Endodermal cell (in vitro differentiated cells): Measurements from ENCODE around the gene CTSO. TPM values are rescaled to one million over a fixed set of nuclear protein-coding genes. Genes with fewer than 3 reads are reported as not detected.

Experiments
- DNase-seq: peaks from one replicate; pipeline ENCODE4 v3.0.0-alpha.2; 2017
- H3K27ac ChIP-seq: 2 replicates; pipeline ENCODE4 v1.5.1; 2013; ENCODE audit warnings: mild to moderate bottlenecking, low read depth, low read length, moderate library complexity
- H3K27me3 ChIP-seq: 2 replicates; pipeline ENCODE4 v1.6.1; 2013; ENCODE audit warnings: mild to moderate bottlenecking, low read length, moderate library complexity; ENCODE audit not compliant: insufficient read depth, control insufficient read depth, poor library complexity, severe bottlenecking
- H3K36me3 ChIP-seq: 2 replicates; pipeline ENCODE4 v1.7.0; 2013; ENCODE audit warnings: mild to moderate bottlenecking, low read length, moderate library complexity; ENCODE audit not compliant: control insufficient read depth, insufficient read depth
- H3K4me1 ChIP-seq: one replicate; pipeline ENCODE4 v1.7.0; 2013; ENCODE audit warnings: low read length; ENCODE audit not compliant: control insufficient read depth, insufficient read depth
- H3K4me3 ChIP-seq: 2 replicates; pipeline ENCODE4 v1.5.1; 2013; ENCODE audit warnings: mild to moderate bottlenecking, low read length, moderate library complexity
- H3K9ac ChIP-seq: 2 replicates; pipeline ENCODE4 v1.6.1; 2013; ENCODE audit warnings: mild to moderate bottlenecking, low read length, moderate library complexity; ENCODE audit not compliant: poor library complexity, severe bottlenecking; ENCODE audit errors: extremely low read depth
- H3K9me3 ChIP-seq: 2 replicates; pipeline ENCODE4 v1.6.1; 2013; ENCODE audit warnings: mild to moderate bottlenecking, low read length, moderate library complexity; ENCODE audit not compliant: control insufficient read depth
- H3K27ac Mint-ChIP-seq: 2 replicates; pipeline ENCODE4 v1.8.0; 2020; ENCODE audit warnings: mixed read lengths
- H3K27me3 Mint-ChIP-seq: 2 replicates; pipeline ENCODE4 v1.8.0; 2021; ENCODE audit warnings: mild to moderate bottlenecking, mixed read lengths; ENCODE audit not compliant: insufficient read depth
- H3K36me3 Mint-ChIP-seq: 2 replicates; pipeline ENCODE4 v1.8.0; 2020; ENCODE audit warnings: low read depth, mixed read lengths
- H3K4me1 Mint-ChIP-seq: 2 replicates; pipeline ENCODE4 v1.8.0; 2020; ENCODE audit warnings: mixed read lengths
- H3K4me3 Mint-ChIP-seq: 2 replicates; pipeline ENCODE4 v1.8.0; 2020; ENCODE audit warnings: mild to moderate bottlenecking, moderate library complexity, mixed read lengths
- H3K9me3 Mint-ChIP-seq: 2 replicates; pipeline ENCODE4 v1.8.0; 2020; ENCODE audit warnings: mild to moderate bottlenecking, mixed read lengths
- WGBS, 2 experiments: methylation state at CpG; one replicate each; pipeline versions ENCODE4 v1.1.5 to v1.1.7; 2013; ENCODE audit warnings: missing lambda C conversion rate in 2 of 2, mixed read lengths in 1 of 2; ENCODE audit not compliant: insufficient coverage in 1 of 2, insufficient read length in 1 of 2; 5-methylcytosine and 5-hydroxymethylcytosine counted together
- total RNA-seq, 2 donors: library from RNA; stranded (reverse); fragmentation: NEBNext Ultra II Directional in 1 of 2; extraction: Animal tissue kit (Norgen Biotek cat#: 25700) in 1 of 2; gene quantifications; 2 replicates in 1 of 2; 3 replicates in 1 of 2; pipeline ENCODE4 v1.2.1, GENCODE V29; 2021
- TF ChIP-seq, protein P1 (sequence below): fragments of 200-600 bp; sonication (generic); conservative IDR thresholded peaks from 2 replicates; pipeline ENCODE4 v1.5.0; 2021; ENCODE audit warnings: antibody characterized with exemption, mild to moderate bottlenecking

Gene CTSO
- total RNA-seq, 2 donors from 2014 or later, result 4.2 to 5.4 TPM

DNA sequence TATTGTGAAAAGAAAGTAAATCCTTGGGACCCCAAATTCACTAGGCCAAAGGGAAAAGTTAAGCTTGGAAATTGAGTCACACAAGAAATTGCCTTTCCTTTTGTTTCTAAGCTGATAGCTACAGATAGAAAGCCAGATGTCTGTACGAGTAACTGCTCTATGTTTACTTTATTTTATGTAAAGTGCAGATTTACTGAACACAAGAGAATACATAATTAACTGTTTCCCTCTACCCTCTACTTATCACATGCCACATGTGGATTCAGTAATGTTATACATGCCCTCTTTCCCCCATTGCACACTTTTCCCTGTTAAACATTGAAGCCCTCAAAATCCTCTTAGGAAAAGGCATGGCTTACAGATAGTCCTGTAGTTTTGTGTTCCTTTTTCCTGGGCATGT lies 66.6 kb downstream of the CTSO start:
- 100% methylated on average over 1 of the region's 1 CpG; no CpG with 5 or more reads in 1 of the 2 experiments for WGBS, 2 experiments
- no peak overlapping the region for H3K9ac ChIP-seq
- TF ChIP-seq, protein P1, sequence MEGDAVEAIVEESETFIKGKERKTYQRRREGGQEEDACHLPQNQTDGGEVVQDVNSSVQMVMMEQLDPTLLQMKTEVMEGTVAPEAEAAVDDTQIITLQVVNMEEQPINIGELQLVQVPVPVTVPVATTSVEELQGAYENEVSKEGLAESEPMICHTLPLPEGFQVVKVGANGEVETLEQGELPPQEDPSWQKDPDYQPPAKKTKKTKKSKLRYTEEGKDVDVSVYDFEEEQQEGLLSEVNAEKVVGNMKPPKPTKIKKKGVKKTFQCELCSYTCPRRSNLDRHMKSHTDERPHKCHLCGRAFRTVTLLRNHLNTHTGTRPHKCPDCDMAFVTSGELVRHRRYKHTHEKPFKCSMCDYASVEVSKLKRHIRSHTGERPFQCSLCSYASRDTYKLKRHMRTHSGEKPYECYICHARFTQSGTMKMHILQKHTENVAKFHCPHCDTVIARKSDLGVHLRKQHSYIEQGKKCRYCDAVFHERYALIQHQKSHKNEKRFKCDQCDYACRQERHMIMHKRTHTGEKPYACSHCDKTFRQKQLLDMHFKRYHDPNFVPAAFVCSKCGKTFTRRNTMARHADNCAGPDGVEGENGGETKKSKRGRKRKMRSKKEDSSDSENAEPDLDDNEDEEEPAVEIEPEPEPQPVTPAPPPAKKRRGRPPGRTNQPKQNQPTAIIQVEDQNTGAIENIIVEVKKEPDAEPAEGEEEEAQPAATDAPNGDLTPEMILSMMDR, result no peak
- peaks cover 22% of the 10 kb centered on the region for H3K9me3 ChIP-seq
- no peak overlapping the region for H3K27ac ChIP-seq
- Mint-ChIP-seq H3K27ac (no peak overlapping the region), H3K4me3 (no peak overlapping the region), H3K27me3 (no peaks in the 10 kb centered on the region), H3K9me3 (peaks cover 29% of the 10 kb centered on the region), H3K36me3 (no peaks in the 10 kb centered on the region), H3K4me1 (peaks cover 1% of the 10 kb centered on the region)
- H3K4me1 ChIP-seq, result no peaks in the 10 kb centered on the region
- no peak for DNase-seq
- H3K27me3 ChIP-seq, result no peaks in the 10 kb centered on the region
- H3K36me3 ChIP-seq, result no peaks in the 10 kb centered on the region
- H3K4me3 ChIP-seq, result no peak overlapping the region

DNA sequence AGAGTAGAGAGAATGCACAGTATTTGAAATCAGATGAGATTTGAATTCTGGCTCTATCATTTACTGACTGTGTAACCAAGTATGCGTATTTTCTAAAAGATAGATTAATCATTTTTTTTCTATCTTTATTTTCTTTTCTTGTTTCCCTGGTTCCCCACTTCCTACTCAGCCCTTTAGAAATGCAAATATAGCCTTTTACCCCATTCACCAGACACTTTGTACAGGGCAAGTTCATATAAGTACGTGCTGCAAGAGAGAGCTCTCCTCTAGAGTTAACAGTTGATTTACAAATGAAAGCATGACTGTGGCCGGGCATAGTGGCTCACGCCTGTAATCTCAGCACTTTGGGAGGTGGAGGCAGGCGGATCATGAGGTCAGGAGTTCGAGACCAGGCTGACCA lies 68.0 kb downstream of the CTSO start:
- Mint-ChIP-seq H3K4me3 (no peak overlapping the region), H3K9me3 (peaks cover 15% of the 10 kb centered on the region), H3K36me3 (no peaks in the 10 kb centered on the region), H3K27ac (no peak overlapping the region), H3K4me1 (peaks cover 1% of the 10 kb centered on the region), H3K27me3 (no peaks in the 10 kb centered on the region)
- TF ChIP-seq, protein P1, result no peak
- peaks cover 8% of the 10 kb centered on the region for H3K9me3 ChIP-seq
- no peaks in the 10 kb centered on the region for H3K4me1 ChIP-seq
- no peak overlapping the region for H3K27ac ChIP-seq
- DNase-seq, result no peak
- no peaks in the 10 kb centered on the region for H3K36me3 ChIP-seq
- H3K4me3 ChIP-seq, result no peak overlapping the region
- no peaks in the 10 kb centered on the region for H3K27me3 ChIP-seq
- no peak overlapping the region for H3K9ac ChIP-seq
- WGBS, 2 experiments, result 61 to 74% methylated on average over 5 to 6 of the region's 6 CpGs

DNA sequence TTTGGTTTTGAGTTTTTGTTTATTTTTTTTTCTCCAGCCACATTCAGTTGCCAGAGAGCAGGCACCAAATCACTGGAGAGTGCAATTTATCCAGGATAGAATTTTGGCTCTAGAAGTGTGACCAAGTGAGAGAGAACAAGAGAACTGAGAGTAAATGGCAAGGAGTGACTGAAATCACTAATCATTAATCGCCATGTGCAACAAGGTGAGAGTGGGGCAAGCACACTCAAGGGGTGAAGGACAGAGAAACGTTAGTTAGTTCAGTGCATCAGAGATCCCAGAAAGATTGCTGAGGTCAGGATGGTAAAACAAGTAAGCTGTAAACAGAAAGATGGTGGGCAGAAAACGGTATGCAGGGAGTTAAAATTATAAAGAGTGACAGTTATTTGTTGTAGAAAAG lies 69.8 kb downstream of the CTSO start:
- DNase-seq, result no peak
- no peak overlapping the region for H3K27ac Mint-ChIP-seq
- H3K4me3 Mint-ChIP-seq, result no peak overlapping the region
- H3K9ac ChIP-seq, result no peak overlapping the region
- H3K4me1 Mint-ChIP-seq, result peaks cover 1% of the 10 kb centered on the region
- peaks cover 19% of the 10 kb centered on the region for H3K9me3 Mint-ChIP-seq
- no peaks in the 10 kb centered on the region for H3K36me3 Mint-ChIP-seq
- no peak overlapping the region for H3K27ac ChIP-seq
- H3K4me3 ChIP-seq, result no peak overlapping the region
- no peaks in the 10 kb centered on the region for H3K9me3 ChIP-seq
- no peaks in the 10 kb centered on the region for H3K4me1 ChIP-seq
- WGBS, 2 experiments, result 91 to 93% methylated on average over 3 of the region's 3 CpGs
- no peaks in the 10 kb centered on the region for H3K36me3 ChIP-seq
- no peaks in the 10 kb centered on the region for H3K27me3 Mint-ChIP-seq
- H3K27me3 ChIP-seq, result no peaks in the 10 kb centered on the region
- TF ChIP-seq, protein P1, result no peak
